ENCODE data around the gene MAGOH.

DNA sequence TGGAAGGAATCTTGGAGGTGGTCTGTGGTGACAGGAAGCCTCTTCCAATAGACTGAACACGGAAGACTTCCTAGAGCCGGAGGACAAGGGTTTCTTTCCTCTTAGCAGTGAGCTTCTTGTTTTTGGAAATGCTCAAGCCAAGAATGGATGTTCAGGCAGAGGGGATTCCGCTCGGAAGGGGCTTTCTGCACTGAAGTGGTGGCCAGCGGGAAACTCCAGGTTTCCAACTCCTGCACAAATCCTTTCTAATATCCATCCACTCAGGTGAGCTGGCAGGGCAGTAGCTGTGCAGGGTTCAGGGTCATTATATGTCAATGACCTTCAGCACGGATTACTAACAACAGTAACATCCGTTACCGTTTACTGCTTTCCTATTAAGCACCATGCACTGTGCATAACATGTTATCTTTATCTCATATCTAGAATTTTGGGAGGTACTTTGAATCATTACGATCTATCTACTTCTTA, 42.3 kb downstream of the MAGOH start:
- no peak for TF ChIP-seq YY1 (IDR thresholded peaks at IDR 0.05; ENCODE audit: insufficient read depth, insufficient read length)
- no peak for TF ChIP-seq SUZ12 (IDR thresholded peaks at IDR 0.05; ENCODE audit: extremely low read depth, insufficient read depth, insufficient read length)
